HG03139 (cell line): ENCODE results near the gene ISYNA1.

Experiments
- ATAC-seq: cut with Tn5 transposase; IDR thresholded peaks from one replicate; pipeline ENCODE4 v1.9.1; 2021; ENCODE audit not compliant: unreplicated experiment

Gene ISYNA1

GRCh38 chr19:18468517-18468916, 30.6 kb upstream of the ISYNA1 start:
- ATAC-seq, result no peak

GRCh38 chr19:18467978-18468377, 30.0 kb upstream of the ISYNA1 start:
- ATAC-seq, result no peak

GRCh38 chr19:18466354-18466753, 28.4 kb upstream of the ISYNA1 start:
- ATAC-seq, result no peak

GRCh38 chr19:18465964-18466339, 28.0 kb upstream of the ISYNA1 start:
- ATAC-seq, result no peak

- no peak for ATAC-seq
Measured at GRCh38 chr19:18465214-18465963, 27.5 kb upstream of the ISYNA1 start.

GRCh38 chr19:18464646-18465045, 26.7 kb upstream of the ISYNA1 start:
- ATAC-seq, result no peak

- ATAC-seq, result no peak
Measured at GRCh38 chr19:18461471-18461870, 23.5 kb upstream of the ISYNA1 start.

GRCh38 chr19:18460900-18461299, 23.0 kb upstream of the ISYNA1 start:
- no peak for ATAC-seq

GRCh38 chr19:18457483-18458331, 19.8 kb upstream of the ISYNA1 start:
- no peak for ATAC-seq

GRCh38 chr19:18456974-18457373, 19.0 kb upstream of the ISYNA1 start:
- no peak for ATAC-seq

- ATAC-seq, result no peak
Measured at GRCh38 chr19:18456279-18456678, 18.3 kb upstream of the ISYNA1 start.

- no peak for ATAC-seq
Measured at GRCh38 chr19:18453269-18454024, 15.5 kb upstream of the ISYNA1 start.

GRCh38 chr19:18452386-18452785, 14.5 kb upstream of the ISYNA1 start:
- ATAC-seq, result no peak

- no peak for ATAC-seq
Measured at GRCh38 chr19:18450931-18451836, 13.3 kb upstream of the ISYNA1 start.

- ATAC-seq, result no peak
Measured at GRCh38 chr19:18450021-18450930, 12.3 kb upstream of the ISYNA1 start.

- no peak for ATAC-seq
Measured at GRCh38 chr19:18449552-18449951, 11.6 kb upstream of the ISYNA1 start.

GRCh38 chr19:18446811-18447359, 9.0 kb upstream of the ISYNA1 start:
- no peak for ATAC-seq

- no peak for ATAC-seq
Measured at GRCh38 chr19:18446145-18446810, 8.3 kb upstream of the ISYNA1 start.
